Measurements from ENCODE around the gene MGAT4B. TPM values are rescaled to one million over a fixed set of nuclear protein-coding genes. Genes with fewer than 3 reads are reported as not detected.
A peak's percentile ranks its signal among the peaks of the same experiment; 100 is the strongest.

Gene MGAT4B
- total and polyA plus RNA-seq, 2 of the 4 experiments (the other 2 are of a cell fraction) = 73.7 to 155 TPM

DNA sequence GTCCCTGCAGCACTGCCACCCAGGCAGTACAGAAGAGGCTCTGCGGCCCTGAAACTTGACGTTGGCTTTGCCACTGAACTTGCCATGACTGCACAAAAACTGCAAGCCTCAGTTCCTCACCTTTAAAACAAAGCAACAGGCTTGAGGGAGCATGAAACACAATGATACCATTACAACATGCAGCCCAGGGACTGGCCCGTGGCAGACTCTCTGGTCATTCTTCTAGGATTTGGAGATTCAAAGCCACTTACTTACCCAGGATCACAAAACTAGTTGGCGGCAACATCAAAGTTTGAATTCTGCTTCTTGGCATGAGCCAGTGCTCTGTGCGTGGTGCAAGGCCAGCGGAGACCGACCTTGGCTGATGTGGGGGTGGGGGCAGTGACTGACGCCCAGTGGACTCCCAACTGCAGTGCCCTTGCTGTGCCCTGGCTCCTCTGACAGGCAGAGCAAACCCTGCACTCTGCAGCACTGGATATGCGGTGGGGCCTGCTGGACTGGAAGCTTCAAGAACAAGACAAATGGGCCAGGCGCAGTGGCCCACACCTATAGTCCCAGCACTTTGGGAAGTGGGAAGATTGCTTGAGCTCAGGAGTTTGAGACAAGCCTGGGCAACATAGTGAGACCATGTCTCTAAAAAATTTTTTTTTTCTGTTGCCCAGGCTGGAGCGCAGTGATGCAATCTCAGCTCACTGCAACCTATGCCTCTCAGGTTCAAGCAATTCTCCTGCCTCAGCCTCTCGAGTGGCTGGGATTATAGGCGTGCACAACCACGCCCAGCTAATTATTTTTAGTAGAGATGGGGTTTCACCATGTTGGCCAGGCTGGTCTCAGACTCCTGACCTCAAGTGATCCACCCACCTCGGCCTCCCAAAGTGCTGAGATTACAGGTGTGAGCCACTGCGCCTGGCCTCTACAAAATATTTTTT, 32.9 kb upstream of the MGAT4B start:
- intact Hi-C loops (cut with micrococcal nuclease) = no loop called here
- no peak for TF ChIP-seq SMC3 (IDR thresholded peaks at IDR 0.05; ENCODE audit: low read depth, low read length)
- peak; percentile 14 for TF ChIP-seq POLR2A (IDR thresholded peaks at IDR 0.05; ENCODE audit: low read depth, low read length)

More for the DNA sequence above, 32.9 kb upstream of the MGAT4B start:
- no peak overlapping the region for H3K56ac ChIP-seq (ENCODE audit: extremely low read depth, insufficient read depth, low read length)
- no peak overlapping the region for H3K27ac ChIP-seq (ENCODE audit: insufficient read depth, low read length)
- ChIA-PET POLR2A (ENCODE audit: unreplicated experiment) (no interaction called here), CTCF (no interaction called here)
- no peak overlapping the region for H3K14ac ChIP-seq (replicated peaks; ENCODE audit: low read depth, low read length)
- 90% methylated on average over 3 of the region's 16 CpGs; no CpG with 5 or more reads in 1 of the 2 experiments for WGBS, 2 experiments (ENCODE audit: extremely low coverage in 2 of 2, insufficient read length in 1 of 2)
- dilution Hi-C loops (cut with HindIII; ENCODE audit: low sequenced_read_pairs, unreplicated experiment) = no loop called here
- H3K9me3 ChIP-seq (ENCODE audit: control insufficient read depth, insufficient read depth, low read length) = peaks cover 4% of the 10 kb centered on the region
- no peak overlapping the region for H3K4ac ChIP-seq (ENCODE audit: low read depth, low read length)
- H4K20me1 ChIP-seq (ENCODE audit: insufficient read depth, low read length) = peaks cover 38% of the 10 kb centered on the region
- BruUV-seq (replicated peaks) = no TSS peak
- H2AFZ ChIP-seq (replicated peaks; ENCODE audit: low read length, poor library complexity) = no peak overlapping the region
- no peak overlapping the region for H2BK20ac ChIP-seq (ENCODE audit: low read depth, low read length)
- ATAC-seq (ENCODE audit: low read depth) (peak; percentile 5; the same call in 1 of the 2 replicates), DNase-seq (peak; percentile 39)
- H4K91ac ChIP-seq (ENCODE audit: insufficient read depth, low read depth, low read length) = no peak overlapping the region
- H2AK5ac ChIP-seq (ENCODE audit: low read depth, low read length) = no peak overlapping the region
- H3K4me2 ChIP-seq (ENCODE audit: low read depth, low read length) = no peak overlapping the region
- H4K5ac ChIP-seq (ENCODE audit: low read depth, low read length) = no peak overlapping the region
- H2BK15ac ChIP-seq (ENCODE audit: low read depth, low read length) = no peak overlapping the region
- H3K18ac ChIP-seq (ENCODE audit: low read depth, low read length) = no peak overlapping the region
- H3K27me3 ChIP-seq (ENCODE audit: control insufficient read depth, insufficient read depth, low read length) = no peaks in the 10 kb centered on the region
- in situ Hi-C loops (cut with MboI; ENCODE audit: low sequenced_read_pairs) = no loop called here
- H2AK9ac ChIP-seq (replicated peaks; ENCODE audit: low read depth, low read length, poor library complexity) = no peak overlapping the region
- H3K9me1 ChIP-seq (ENCODE audit: insufficient read depth, low read length) = no peaks in the 10 kb centered on the region; the same call in 1 of the 2 replicates
- no peak overlapping the region for H3K23ac ChIP-seq (ENCODE audit: low read depth, low read length)
- H3K4me1 ChIP-seq (ENCODE audit: control insufficient read depth, insufficient read depth, low read length) = no peaks in the 10 kb centered on the region
- H3K79me1 ChIP-seq (ENCODE audit: low read depth in 1 of 2, low read length in 2 of 2) = peaks cover 0 to 9% of the 10 kb centered on the region in 2 experiments; a peak in 2 of 4 replicates
- no peak overlapping the region for H2BK120ac ChIP-seq (ENCODE audit: low read depth, low read length)
- no peak overlapping the region for H3K4me3 ChIP-seq (ENCODE audit: insufficient read depth, low read depth, low read length)
- H3K36me3 ChIP-seq (ENCODE audit: control insufficient read depth, insufficient read depth, low read length) = peaks cover 47% of the 10 kb centered on the region
- H4K8ac ChIP-seq (ENCODE audit: low read depth in 2 of 2, low read length in 2 of 2) = peak overlapping the region in 1 of 2 experiments; percentile 42; a peak in 1 of 4 replicates
- no peak overlapping the region for H2BK5ac ChIP-seq (ENCODE audit: low read depth, low read length, poor library complexity, severe bottlenecking)
- no peak overlapping the region for H3K9ac ChIP-seq (ENCODE audit: low read depth, low read length)

Measured in IMR-90 (cell line).